OCI-LY3 (cell line): ENCODE measurements around the gene SEMA3C.

Experiments used
- H2AFZ ChIP-seq: fragments of 200-600, 300-600 bp; shearing (Covaris generic); 2 replicates; pipeline ENCODE4 v1.6.0; 2014; ENCODE audit warnings: antibody characterized with exemption, low read depth, low read length
- H3K27ac ChIP-seq: fragments of 200-600, 300-600 bp; sonication (generic); 2 replicates; pipeline ENCODE4 v1.5.1; 2014; ENCODE audit warnings: mild to moderate bottlenecking, low read length, moderate library complexity, mixed read lengths
- H3K27me3 ChIP-seq: fragments of 200-600, 300-600 bp; sonication (generic); 2 replicates; pipeline ENCODE4 v1.6.1; 2014; ENCODE audit warnings: low read depth, low read length, mixed read lengths
- H3K36me3 ChIP-seq: fragments of 200-600, 300-600 bp; sonication (generic); replicated peaks from 2 replicates; pipeline ENCODE3; 2014; ENCODE audit warnings: low read depth, low read length, mixed read lengths
- H3K4me1 ChIP-seq: fragments of 300-600, 200-600 bp; sonication (generic); 2 replicates; pipeline ENCODE4 v1.6.1; 2014; ENCODE audit warnings: low read length, mixed read lengths
- H3K4me2 ChIP-seq: fragments of 200-600, 300-600 bp; sonication (generic); 2 replicates; pipeline ENCODE4 v1.6.1; 2014; ENCODE audit warnings: low read length, mixed read lengths
- H3K4me3 ChIP-seq: fragments of 300-600, 200-600 bp; sonication (generic); 2 replicates; pipeline ENCODE4 v1.5.1; 2014; ENCODE audit warnings: antibody characterized with exemption, mild to moderate bottlenecking, low read length, moderate library complexity
- H3K79me2 ChIP-seq: fragments of 300-600, 200-600 bp; shearing (Covaris generic); 2 replicates; pipeline ENCODE4 v1.6.1; 2014; ENCODE audit warnings: mild to moderate bottlenecking, low read length, mixed read lengths
- H3K9ac ChIP-seq: fragments of 300-600, 200-600 bp; shearing (Covaris generic); 2 replicates; pipeline ENCODE4 v1.6.0; 2014; ENCODE audit warnings: mild to moderate bottlenecking, low read length, moderate library complexity
- H3K9me3 ChIP-seq: fragments of 200-600, 300-600 bp; shearing (Covaris generic); 2 replicates; pipeline ENCODE4 v1.6.1; 2014; ENCODE audit warnings: low read length, mixed read lengths; ENCODE audit not compliant: insufficient read depth
- H4K20me1 ChIP-seq: fragments of 200-600, 300-600 bp; sonication (generic); 2 replicates; pipeline ENCODE4 v1.6.1; 2016; ENCODE audit warnings: low read length, mixed read lengths; ENCODE audit not compliant: insufficient read depth
- CTCF ChIP-seq: fragments of 200-600, 300-600 bp; sonication (generic); IDR thresholded peaks from 2 replicates; pipeline ENCODE4 v1.5.1; 2014; ENCODE audit warnings: antibody characterized with exemption, low read length, low read depth
- EZH2phosphoT487 ChIP-seq: fragments of 200-600 bp; shearing (Covaris generic); IDR thresholded peaks from 2 replicates; pipeline ENCODE4 v1.6.1; 2018; ENCODE audit warnings: antibody characterized with exemption, mixed run types, low read depth

Gene SEMA3C

GRCh38 chr7:80918909-80919721 is at the start of gene SEMA3C:
TSS of gene SEMA3C (minus strand) at chr7:80919051. CDS start at chr7:80916781, 2,270 bp downstream.
- Histone ChIP-seq H3K4me3 (peak within 1 kb of the TSS; percentile 33), H3K9ac (peak within 1 kb of the TSS; percentile 46; the same call in 1 of the 2 replicates), H2AFZ (no peak within 1 kb of the TSS)

DNA sequence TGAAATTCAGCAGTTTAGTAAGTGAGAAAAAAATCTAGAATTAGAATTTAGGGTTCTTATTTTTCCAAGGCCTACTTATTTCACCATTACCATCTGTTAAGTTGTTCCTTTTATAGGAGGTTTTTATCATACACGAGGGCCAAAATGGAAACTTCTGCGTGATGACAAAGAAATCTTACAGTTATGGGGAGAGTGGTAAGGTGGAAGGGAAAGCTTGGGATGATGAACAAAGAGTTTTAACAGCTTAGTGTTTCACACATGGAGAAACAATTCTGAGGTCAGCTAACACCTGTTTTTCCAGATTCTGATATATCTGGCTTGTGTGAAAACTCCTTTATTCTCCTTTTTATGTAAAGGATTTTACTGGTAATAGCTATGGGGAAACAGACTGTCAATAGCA is 49.8 kb upstream of the SEMA3C start:
- no peaks in the 10 kb centered on the region for H3K27me3 ChIP-seq
- TF ChIP-seq EZH2phosphoT487 = no peak
- TF ChIP-seq CTCF = no peak
- no peak overlapping the region for H3K27ac ChIP-seq
- H3K4me2 ChIP-seq = no peak overlapping the region
- no peaks in the 10 kb centered on the region; the same call in 1 of the 2 replicates for H3K4me1 ChIP-seq
- H3K79me2 ChIP-seq = no peaks in the 10 kb centered on the region
- H3K9me3 ChIP-seq = no peaks in the 10 kb centered on the region
- H4K20me1 ChIP-seq = no peaks in the 10 kb centered on the region
- no peaks in the 10 kb centered on the region for H3K36me3 ChIP-seq
- H3K4me3 ChIP-seq = no peak overlapping the region
- no peak overlapping the region for H3K9ac ChIP-seq
- no peak overlapping the region for H2AFZ ChIP-seq

More at GRCh38 chr7:80918909-80919721, at the start of gene SEMA3C:
- Histone ChIP-seq H3K36me3 (no peaks in the 10 kb centered on the region), H3K4me2 (peak within 1 kb of the TSS; percentile 60), H4K20me1 (no peaks in the 10 kb centered on the region), H3K9me3 (no peaks in the 10 kb centered on the region), H3K79me2 (no peaks in the 10 kb centered on the region), H3K4me1 (peaks cover 69% of the 10 kb centered on the region), H3K27me3 (no peaks in the 10 kb centered on the region), H3K27ac (peak within 1 kb of the TSS; percentile 94)
- TF ChIP-seq CTCF (no peak), EZH2phosphoT487 (no peak)

DNA sequence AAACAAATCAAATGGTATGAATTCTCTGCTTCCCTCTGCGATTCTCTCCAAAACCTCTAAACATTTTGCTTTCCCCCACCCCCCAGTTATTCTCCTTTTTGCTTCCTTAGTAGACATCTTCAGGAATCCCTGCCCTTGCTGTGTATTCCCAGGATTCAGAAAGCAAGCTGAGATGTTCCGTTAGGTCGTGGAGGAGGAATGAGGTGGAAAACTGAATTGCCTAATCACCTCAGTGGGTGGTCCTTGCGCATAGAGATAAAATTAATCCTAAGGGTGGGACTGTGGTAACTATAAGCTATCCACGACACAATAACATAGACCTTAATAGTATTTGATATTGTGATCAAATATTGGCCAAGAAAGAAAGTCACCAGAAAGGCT is 49.1 kb upstream of the SEMA3C start:
- TF ChIP-seq EZH2phosphoT487 (no peak), CTCF (no peak)
- Histone ChIP-seq H3K27ac (no peak overlapping the region), H3K79me2 (no peaks in the 10 kb centered on the region), H2AFZ (no peak overlapping the region), H3K27me3 (no peaks in the 10 kb centered on the region), H3K9ac (no peak overlapping the region), H3K36me3 (no peaks in the 10 kb centered on the region), H3K4me1 (no peaks in the 10 kb centered on the region; the same call in 1 of the 2 replicates), H4K20me1 (no peaks in the 10 kb centered on the region), H3K9me3 (no peaks in the 10 kb centered on the region), H3K4me3 (no peak overlapping the region), H3K4me2 (no peak overlapping the region)

DNA sequence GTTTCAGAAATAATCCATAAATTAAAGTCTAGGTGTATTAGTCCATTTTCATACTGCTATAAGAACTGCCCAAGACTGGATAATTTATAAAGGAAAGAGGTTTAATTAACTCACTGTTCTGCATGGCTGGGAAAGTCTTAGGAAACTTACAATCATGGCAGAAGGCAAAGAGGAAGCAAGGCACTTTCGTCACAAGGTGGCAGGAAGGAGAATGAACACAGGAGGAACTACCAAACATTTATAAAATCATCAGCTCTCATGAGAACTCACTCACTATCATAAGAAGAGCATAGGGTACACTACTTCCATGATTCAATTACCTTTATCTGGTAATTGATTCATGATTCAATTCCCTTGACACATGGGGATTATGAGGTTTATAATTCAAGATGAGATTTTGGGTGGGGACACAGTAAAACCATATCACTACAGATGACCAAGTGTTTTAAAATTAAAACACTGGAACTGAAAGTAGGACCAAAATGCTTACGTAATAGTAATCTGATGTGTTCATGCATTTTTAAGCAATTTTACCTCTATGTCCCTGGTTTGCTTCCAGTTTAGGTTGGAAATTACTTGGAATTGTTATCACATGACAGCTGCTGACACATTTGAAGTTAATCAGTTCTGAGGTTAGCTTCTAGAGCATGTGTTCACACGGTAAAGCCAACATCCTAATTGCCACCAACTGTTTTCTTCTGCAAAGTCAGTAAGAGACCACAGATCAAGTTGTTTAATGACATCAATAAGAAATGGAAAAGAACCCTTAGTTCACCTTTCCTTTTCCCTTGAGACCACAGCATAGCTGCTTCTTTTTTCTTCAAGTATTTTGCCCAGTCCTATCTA is 48.4 kb upstream of the SEMA3C start:
- Histone ChIP-seq H3K4me2 (no peak overlapping the region), H3K4me3 (no peak overlapping the region), H3K36me3 (no peaks in the 10 kb centered on the region), H3K79me2 (no peaks in the 10 kb centered on the region), H3K9ac (no peak overlapping the region), H3K27me3 (no peaks in the 10 kb centered on the region), H3K9me3 (no peaks in the 10 kb centered on the region), H2AFZ (no peak overlapping the region), H3K27ac (no peak overlapping the region), H4K20me1 (no peaks in the 10 kb centered on the region), H3K4me1 (no peaks in the 10 kb centered on the region; the same call in 1 of the 2 replicates)
- no peak for TF ChIP-seq CTCF
- no peak for TF ChIP-seq EZH2phosphoT487
